ENCODE measurements around the gene CCZ1.
"Not testable (repeated sequence)": the region's sequence is repeated elsewhere in the genome, so short reads cannot be mapped to it uniquely, and the experiment has no call there.

CCZ1 gene

DNA sequence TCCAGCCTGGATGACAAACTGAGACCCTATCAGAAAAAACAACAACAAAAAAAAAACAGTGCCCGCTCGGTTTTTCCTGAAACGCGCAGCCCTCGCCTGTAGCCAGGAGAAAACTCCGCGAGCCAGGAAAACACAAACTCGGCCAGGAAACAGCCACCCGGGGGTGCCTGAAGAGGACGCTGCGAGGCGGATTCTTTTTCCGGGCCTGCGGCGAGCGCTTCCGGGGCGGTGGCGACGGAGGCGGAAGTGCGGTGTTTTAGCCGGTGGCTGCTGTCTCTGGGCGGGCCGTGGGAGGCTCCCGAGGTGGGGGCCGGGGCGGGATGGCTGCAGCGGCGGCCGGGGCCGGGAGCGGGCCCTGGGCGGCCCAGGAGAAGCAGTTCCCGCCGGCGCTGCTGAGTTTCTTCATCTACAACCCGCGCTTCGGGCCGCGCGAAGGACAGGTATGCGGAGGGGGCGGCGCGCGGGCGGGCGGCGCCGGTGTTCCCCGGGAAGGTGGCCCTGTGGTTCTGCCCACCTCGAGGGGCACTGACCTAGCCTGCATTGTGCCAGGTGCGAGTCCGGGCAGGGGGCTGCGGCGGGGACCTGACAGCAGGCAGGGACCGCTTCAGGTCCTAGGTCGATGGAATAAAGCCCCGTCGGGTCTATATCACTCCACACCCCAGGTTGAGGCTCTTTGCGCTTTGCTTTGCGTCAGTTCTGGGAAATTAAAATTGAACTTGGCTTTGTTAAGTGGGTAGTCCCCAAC lies at the start of gene CCZ1:
TSS of gene CCZ1 (plus strand) at position 254 of the 745 bp plus-strand sequence. CDS start at position 321, 67 bp downstream.
- DNase-seq (ENCODE audit: low read depth): peak; percentile 62

GRCh38 chr7:5850944-5851343 lies 47.6 kb upstream of the CCZ1 start:
- DNase-seq (ENCODE audit: low read depth): no peak

- no peak for DNase-seq (ENCODE audit: low read depth)
Observed at GRCh38 chr7:5854738-5855137, 43.8 kb upstream of the CCZ1 start.

GRCh38 chr7:5857041-5857575 lies 41.4 kb upstream of the CCZ1 start:
- not testable (repeated sequence) for DNase-seq (ENCODE audit: low read depth)

DNA sequence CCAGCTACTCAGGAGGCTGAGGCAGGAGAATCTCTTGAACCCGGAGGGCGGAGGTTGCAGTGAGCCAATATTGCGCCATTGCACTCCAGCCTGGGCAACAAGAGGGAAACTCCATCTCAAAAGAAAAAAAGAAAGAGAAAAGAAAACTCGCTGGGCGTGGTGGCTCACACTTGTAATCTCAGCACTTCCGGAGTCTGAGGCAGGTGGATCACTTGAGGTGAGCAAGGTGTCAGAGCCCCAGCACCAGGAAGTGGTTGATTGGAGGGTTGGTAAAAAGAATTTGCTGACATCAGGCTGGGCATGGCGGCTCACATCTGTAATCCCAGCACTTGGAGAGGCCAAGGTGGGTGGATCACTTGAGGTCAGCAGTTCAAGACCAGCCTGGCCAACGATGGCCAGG lies 40.0 kb upstream of the CCZ1 start:
- DNase-seq (ENCODE audit: low read depth): not testable (repeated sequence)

- not testable (repeated sequence) for DNase-seq (ENCODE audit: low read depth)
Observed at GRCh38 chr7:5861281-5861680, 37.3 kb upstream of the CCZ1 start.

DNA sequence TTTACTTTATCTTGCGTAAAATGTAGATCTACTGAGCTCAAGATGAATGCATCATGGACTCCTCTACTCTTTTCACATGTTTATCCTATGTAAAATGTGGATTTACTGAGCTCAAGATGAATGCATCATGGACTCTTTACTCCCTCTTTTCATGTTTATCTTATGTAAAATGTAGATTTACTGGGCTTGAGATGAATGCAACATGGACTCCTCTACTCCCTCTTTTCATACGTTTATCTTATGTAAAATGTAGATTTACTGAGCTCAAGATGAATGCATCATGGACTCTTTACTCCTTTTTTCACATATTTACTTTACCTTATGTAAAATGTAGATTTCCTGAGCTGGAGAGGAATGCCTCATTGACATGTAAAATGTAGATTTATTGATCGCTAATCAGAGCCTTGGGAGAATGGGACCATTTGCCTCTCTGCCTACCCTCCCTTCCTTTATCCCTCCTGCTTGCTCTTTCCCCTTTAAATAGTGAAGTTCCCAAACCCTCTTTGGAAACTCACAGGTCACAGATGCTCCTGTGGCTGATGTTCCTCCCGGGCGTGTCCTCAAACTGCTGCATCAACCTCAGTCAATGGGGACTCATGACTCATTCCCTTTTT lies 35.7 kb upstream of the CCZ1 start:
- not testable (repeated sequence) for DNase-seq (ENCODE audit: low read depth)

DNA sequence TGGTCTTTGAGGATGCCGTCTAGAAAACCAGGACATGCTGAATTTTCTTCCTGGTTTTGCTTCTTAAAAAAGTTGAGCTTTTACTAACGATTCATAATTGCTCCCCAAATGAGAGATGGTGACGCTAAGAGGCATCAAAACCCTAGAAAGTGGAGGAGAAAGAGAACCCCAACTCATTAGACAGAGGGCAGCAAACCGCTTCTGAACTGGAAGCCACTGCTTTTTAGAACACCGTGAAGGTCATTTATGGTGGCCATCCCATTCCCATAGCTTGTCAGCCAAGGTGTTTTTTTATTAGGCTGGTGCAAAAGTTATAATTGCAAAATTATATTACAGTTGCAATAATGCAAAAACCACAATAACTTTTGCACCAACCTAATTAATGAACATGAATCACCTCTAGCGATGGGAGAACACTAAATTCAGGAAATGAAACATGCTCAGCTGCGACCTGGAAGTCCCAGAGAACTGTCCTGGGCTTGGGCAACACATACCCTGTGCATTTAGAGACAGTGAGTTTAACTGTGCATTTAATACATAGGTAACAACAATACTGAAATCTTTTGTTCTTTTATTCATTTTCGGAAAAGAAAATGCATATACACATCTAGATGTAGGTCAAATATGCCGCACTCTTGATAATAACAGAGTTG lies 33.1 kb upstream of the CCZ1 start:
- DNase-seq (ENCODE audit: low read depth): not testable (repeated sequence)

DNA sequence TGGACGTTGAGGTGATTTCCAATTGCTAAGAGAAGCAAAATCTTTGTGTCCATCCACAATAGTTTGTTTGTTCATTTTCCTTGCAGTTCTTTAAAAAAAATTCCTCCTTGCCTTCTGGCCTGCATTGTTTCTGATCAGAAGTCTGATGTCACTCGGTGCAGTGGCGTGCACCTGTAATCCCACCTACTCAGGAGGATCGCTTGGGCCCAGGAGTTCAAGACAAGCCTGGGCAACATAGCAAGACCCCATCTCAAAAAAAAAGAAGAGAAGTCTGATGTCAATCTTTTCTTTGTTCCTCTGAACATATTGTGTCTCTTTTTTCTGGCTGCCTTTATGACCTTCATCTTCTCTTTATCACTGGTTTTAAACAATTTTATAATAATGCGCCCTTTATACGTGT lies 31.5 kb upstream of the CCZ1 start:
- DNase-seq (ENCODE audit: low read depth): no peak

DNA sequence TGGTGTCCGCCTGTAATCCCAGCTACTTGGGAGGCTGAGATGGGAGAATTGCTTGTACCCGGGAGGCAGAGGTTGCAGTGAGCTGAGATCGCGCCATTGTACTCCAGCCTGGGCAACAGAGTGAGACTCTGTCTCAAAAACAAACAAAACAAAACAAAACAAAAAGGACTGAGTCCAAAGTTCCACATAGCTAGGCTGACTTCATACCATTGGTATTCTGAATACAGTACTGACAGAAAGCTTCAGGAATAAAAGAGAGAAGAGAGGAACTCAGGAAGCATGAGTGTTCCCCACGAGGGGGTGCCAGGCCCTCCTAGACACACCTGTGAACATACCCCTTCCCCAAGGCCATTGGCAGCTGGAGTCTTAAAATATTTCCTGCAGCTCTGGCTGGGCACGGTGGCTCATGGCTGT lies 29.6 kb upstream of the CCZ1 start:
- DNase-seq (ENCODE audit: low read depth): not testable (repeated sequence)

DNA sequence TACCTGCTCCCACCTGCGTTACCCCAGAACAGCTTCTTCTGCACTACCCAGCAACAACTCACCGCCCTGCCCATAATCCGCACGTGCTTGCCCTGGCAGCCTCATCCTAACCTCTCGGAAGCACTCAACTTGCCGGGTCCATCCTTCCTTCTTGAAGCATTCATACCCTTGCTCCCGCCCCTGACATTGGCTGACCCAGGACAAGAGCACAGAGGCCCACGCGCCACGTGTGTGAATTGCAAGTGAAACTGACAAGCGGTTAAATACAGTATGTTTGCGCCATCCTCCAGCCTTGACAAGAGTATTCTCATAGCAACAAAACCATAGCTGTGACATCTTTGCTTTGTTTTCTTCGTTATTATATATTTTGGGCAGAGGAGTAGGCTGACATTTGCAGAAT lies 28.8 kb upstream of the CCZ1 start:
- no peak for DNase-seq (ENCODE audit: low read depth)

GRCh38 chr7:5870311-5870710 lies 28.2 kb upstream of the CCZ1 start:
- no peak for DNase-seq (ENCODE audit: low read depth)

GRCh38 chr7:5872326-5872725 lies 26.2 kb upstream of the CCZ1 start:
- no peak for DNase-seq (ENCODE audit: low read depth)

DNA sequence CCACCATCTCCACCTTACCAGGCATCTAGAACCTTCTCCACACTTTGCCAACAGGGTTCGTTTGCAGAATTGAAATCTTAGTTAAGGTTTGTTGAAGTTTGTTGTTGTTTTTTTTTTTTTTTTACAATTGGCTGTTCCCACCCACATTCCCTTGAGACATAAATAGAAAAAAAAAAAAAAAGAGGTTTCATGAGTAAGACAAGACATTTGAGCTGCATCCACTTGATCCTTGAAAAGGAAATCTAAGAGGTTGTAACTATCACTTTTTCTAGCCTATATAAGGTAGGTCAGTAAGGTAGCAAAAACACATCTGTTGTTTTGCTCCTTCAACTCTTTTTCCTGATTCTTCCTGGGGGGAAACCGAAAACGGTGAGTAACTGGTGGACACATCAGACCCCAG lies 18.9 kb upstream of the CCZ1 start:
- not testable (repeated sequence) for DNase-seq (ENCODE audit: low read depth)

- not testable (repeated sequence) for DNase-seq (ENCODE audit: low read depth)
Observed at GRCh38 chr7:5880106-5880505, 18.4 kb upstream of the CCZ1 start.

DNA sequence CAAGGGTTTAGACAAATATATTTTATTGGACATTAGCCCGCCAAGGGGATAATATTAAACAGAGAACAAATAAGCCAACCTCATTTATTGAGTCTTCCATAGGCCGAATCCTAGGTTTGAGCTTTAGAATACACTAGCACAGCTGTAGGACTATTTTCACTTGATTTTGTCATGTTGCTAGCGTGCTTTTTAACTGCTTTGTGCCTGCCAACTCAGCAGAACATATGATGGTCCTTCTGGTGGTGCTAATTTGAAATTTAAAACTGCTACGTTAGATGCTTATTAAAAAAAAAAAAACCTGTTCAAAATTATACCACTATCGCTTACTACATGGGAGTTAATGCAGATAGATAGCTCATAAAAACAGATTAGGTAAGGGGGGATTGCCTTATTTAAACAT lies 14.1 kb upstream of the CCZ1 start:
- DNase-seq (ENCODE audit: low read depth): not testable (repeated sequence)

DNA sequence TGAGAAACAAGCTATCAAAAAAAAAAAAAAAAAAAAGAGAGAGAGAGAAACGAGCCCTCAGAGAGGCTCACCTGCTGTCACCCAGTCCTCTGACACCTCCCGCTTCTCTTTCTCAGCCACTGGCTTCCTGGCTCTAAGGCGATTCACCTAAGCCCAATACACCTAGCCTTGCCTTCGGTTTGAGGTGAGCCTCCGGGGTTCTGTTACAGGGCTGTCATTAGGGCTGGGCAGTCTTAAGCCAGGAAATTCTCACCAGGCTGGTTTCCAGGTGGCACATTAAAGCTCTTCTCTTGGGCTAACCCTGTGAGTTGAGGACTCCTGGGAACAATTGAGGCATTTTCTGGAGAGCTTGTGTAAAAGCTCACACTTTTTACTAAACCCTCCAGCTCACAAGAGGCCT lies 10.5 kb upstream of the CCZ1 start:
- DNase-seq (ENCODE audit: low read depth): not testable (repeated sequence)

DNA sequence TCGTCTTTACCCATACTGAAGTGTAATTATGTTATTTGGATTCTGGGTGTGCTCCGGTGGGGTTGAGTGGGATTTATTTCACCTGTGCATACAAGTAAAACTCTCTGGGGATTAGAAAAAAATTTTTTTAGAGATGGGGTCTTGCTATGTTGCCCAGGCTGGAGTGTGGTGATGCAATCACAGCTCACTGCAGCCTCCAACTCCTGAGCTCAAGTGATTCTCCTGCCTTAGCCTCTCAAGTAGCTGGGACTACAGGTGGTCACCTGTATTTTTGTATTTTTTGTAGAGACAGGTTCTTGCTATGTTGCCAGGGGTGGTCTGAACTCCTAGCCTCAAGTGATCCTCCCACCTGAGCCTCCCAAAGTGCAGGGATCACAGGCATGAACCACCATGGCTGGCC lies 8.3 kb upstream of the CCZ1 start:
- DNase-seq (ENCODE audit: low read depth): not testable (repeated sequence)

- DNase-seq (ENCODE audit: low read depth): no peak
Observed at GRCh38 chr7:5892498-5892897, 6.0 kb upstream of the CCZ1 start.

GRCh38 chr7:5897369-5897919 lies 1.1 kb upstream of the CCZ1 start:
- DNase-seq (ENCODE audit: low read depth): not testable (repeated sequence)

GRCh38 chr7:5903002-5903401 lies 4.5 kb downstream of the CCZ1 start:
- not testable (repeated sequence) for DNase-seq (ENCODE audit: low read depth)

DNA sequence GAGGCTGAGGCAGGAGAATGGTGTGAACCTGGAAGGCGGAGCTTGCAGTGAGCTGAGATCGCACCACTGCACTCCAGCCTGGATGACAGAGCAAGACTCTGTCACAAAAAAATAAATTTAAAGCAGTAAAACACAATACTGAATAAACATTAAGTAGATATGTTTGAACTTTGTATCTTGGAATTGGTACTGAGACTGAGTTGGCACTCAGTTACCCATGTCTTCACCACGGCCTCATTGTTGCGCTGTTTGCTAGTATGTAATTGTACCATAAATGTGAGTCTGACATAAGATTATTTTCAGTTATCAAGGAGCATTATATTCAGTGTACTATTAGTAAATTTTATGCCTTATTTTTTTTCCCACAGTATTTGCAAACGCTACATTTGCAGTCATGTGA lies 6.2 kb downstream of the CCZ1 start:
- DNase-seq (ENCODE audit: low read depth): not testable (repeated sequence)

DNA sequence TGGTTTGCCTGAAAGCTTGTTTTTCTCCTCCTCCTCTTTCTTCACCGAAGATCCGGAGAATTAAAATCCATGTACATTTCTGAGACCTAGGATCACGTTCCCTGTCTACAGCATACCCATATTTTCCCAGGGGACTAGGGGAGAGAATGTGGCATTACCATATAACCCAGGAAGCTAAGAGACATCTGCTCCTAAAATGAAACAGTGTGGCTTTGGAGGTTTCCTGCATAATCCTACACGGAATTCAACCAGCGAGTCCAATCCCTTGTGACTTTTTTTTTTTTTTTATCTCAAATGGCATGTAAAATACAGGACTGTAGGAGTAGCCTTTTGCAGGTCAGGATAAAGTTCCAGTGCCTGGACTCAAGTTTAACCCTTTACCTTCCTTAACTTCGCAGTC lies 10.3 kb downstream of the CCZ1 start:
- not testable (repeated sequence) for DNase-seq (ENCODE audit: low read depth)
